Gastrocnemius medialis (tissue), 4 donors: ENCODE measurements around the gene XKR8. TPM values are rescaled to one million over a fixed set of nuclear protein-coding genes. Genes with fewer than 3 reads are reported as not detected.
A peak's percentile ranks its signal among the peaks of the same experiment; 100 is the strongest.

ENCODE experiments used
- ATAC-seq, 2 donors: fragments of 150-250 bp; one replicate each; pipeline ENCODE4 v1.9.1; 2016
- DNase-seq, 2 donors: peaks; one replicate each; pipeline ENCODE4 v3.0.0-alpha.2; 2019
- H3K27ac ChIP-seq, 4 donors: fragments of 200-600 bp; sonication (generic); 1 replicate in 1 of 4; 2 replicates in 3 of 4; pipeline ENCODE4 v1.5.1; 2016 to 2018; ENCODE audit warnings: mild to moderate bottlenecking in 2 of 4, moderate library complexity in 1 of 4
- H3K27me3 ChIP-seq, 3 donors: fragments of 200-600 bp; sonication (generic) in 2 of 3; 1 replicate in 1 of 3; 2 replicates in 2 of 3; pipeline versions ENCODE4 v1.5.1 to v1.6.0; 2016 to 2019; ENCODE audit warnings: mild to moderate bottlenecking in 1 of 3, moderate library complexity in 1 of 3
- H3K36me3 ChIP-seq, 2 donors: fragments of 200-600 bp; sonication (generic) in 1 of 2; one replicate each; pipeline ENCODE4 v1.5.1; 2017 to 2018
- H3K4me1 ChIP-seq, 2 donors: fragments of 200-600 bp; sonication (generic) in 1 of 2; one replicate each; pipeline ENCODE4 v1.5.1; 2016 to 2017; ENCODE audit warnings: mild to moderate bottlenecking in 2 of 2
- H3K4me3 ChIP-seq, 4 donors: fragments of 200-600 bp; sonication (generic) in 3 of 4; 1 replicate in 1 of 4; 2 replicates in 3 of 4; pipeline ENCODE4 v1.5.1; 2016 to 2019; ENCODE audit warnings: mild to moderate bottlenecking in 2 of 4
- H3K9me3 ChIP-seq, 3 donors: fragments of 200-600 bp; sonication (generic) in 2 of 3; 1 replicate in 1 of 3; 2 replicates in 2 of 3; pipeline ENCODE4 v1.5.1; 2016 to 2019
- CTCF ChIP-seq, 5 experiments: fragments of 450-650 bp in 3 of 5; fragments of 200-600 bp in 2 of 5; sonication (generic) in 2 of 5; IDR thresholded peaks in 4 of 5; conservative IDR thresholded peaks in 1 of 5; 1 replicate in 4 of 5; 2 replicates in 1 of 5; pipeline ENCODE4 v1.5.1; 2016 to 2019; ENCODE audit warnings: antibody characterized with exemption in 5 of 5, mild to moderate bottlenecking in 3 of 5, moderate library complexity in 3 of 5
- POLR2A ChIP-seq, 2 donors: fragments of 450-650 bp; IDR thresholded peaks; one replicate each; pipeline ENCODE4 v1.6.1; 2017; ENCODE audit warnings: antibody characterized with exemption in 2 of 2, mild to moderate bottlenecking in 2 of 2, moderate library complexity in 2 of 2
- in situ Hi-C, 4 donors: fragments of 200-750 bp; cut with MboI; loops; one replicate each; pipeline versions ENCODE4 v1.15.0 to v1.8.0; 2017; ENCODE audit warnings: low sequenced_read_pairs in 4 of 4
- intact Hi-C: fragments of 100-400 bp; cut with DNase I; formaldehyde crosslinking; loops from one replicate; pipeline ENCODE4 v1.15.1; 2023; ENCODE audit warnings: low total_unique reads
- total RNA-seq, 4 donors: library from RNA; depleted of rRNA; stranded (reverse); fragments of >200 nt; gene quantifications; one replicate each; pipeline versions ENCODE4 v1.1.0 to v1.2.3, GENCODE V29; 2016

Gene XKR8
- total RNA-seq, 4 donors from 2014 or later: 3.8 to 7.4 (median 5.4) TPM

- ATAC-seq: no peak
- in situ Hi-C loops: no loop called here
- TF ChIP-seq CTCF (IDR thresholded peaks at IDR 0.05 in 4 of 5, conservative IDR thresholded peaks at IDR 0.05 in 1 of 5): no peak
- TF ChIP-seq POLR2A (IDR thresholded peaks at IDR 0.05): no peak
Measured at GRCh38 chr1:27936370-27936769, 23.4 kb upstream of the XKR8 start.

GRCh38 chr1:27937524-27937836 lies 22.3 kb upstream of the XKR8 start:
- in situ Hi-C loops: no loop called here

More at GRCh38 chr1:27936370-27936769, 23.4 kb upstream of the XKR8 start:
- Histone ChIP-seq H3K4me3 (no peak overlapping the region), H3K4me1 (no peaks in the 10 kb centered on the region), H3K27me3 (peaks cover 0 to 12% (median 10%) of the 10 kb centered on the region in 3 donors), H3K36me3 (no peaks in the 10 kb centered on the region), H3K27ac (no peak overlapping the region), H3K9me3 (no peaks in the 10 kb centered on the region)
- intact Hi-C loops: no loop called here
- no peak for DNase-seq

GRCh38 chr1:27938488-27938887 lies 21.3 kb upstream of the XKR8 start:
- TF ChIP-seq CTCF (IDR thresholded peaks at IDR 0.05 in 4 of 5, conservative IDR thresholded peaks at IDR 0.05 in 1 of 5) (no peak), POLR2A (IDR thresholded peaks at IDR 0.05) (no peak)
- in situ Hi-C loops: no loop called here
- H3K4me3 ChIP-seq: no peak overlapping the region
- intact Hi-C loops: no loop called here
- H3K9me3 ChIP-seq: no peaks in the 10 kb centered on the region
- H3K27me3 ChIP-seq: peaks cover 0 to 12% (median 10%) of the 10 kb centered on the region in 3 donors
- H3K4me1 ChIP-seq: no peaks in the 10 kb centered on the region
- DNase-seq (no peak), ATAC-seq (no peak)
- H3K27ac ChIP-seq: no peak overlapping the region
- no peaks in the 10 kb centered on the region for H3K36me3 ChIP-seq

More at GRCh38 chr1:27937524-27937836, 22.3 kb upstream of the XKR8 start:
- no peak overlapping the region for H3K27ac ChIP-seq
- ATAC-seq: no peak
- TF ChIP-seq CTCF (IDR thresholded peaks at IDR 0.05 in 4 of 5, conservative IDR thresholded peaks at IDR 0.05 in 1 of 5) (no peak), POLR2A (IDR thresholded peaks at IDR 0.05) (no peak)
- H3K4me3 ChIP-seq: no peak overlapping the region
- H3K36me3 ChIP-seq: no peaks in the 10 kb centered on the region
- H3K27me3 ChIP-seq: peaks cover 0 to 12% (median 10%) of the 10 kb centered on the region in 3 donors
- no peaks in the 10 kb centered on the region for H3K4me1 ChIP-seq
- no peak for DNase-seq
- H3K9me3 ChIP-seq: no peaks in the 10 kb centered on the region
- intact Hi-C loops: no loop called here

- in situ Hi-C loops (no loop called here), intact Hi-C loops (no loop called here)
- Histone ChIP-seq H3K4me3 (no peak overlapping the region), H3K9me3 (no peaks in the 10 kb centered on the region), H3K27ac (no peak overlapping the region), H3K27me3 (peaks cover 0 to 4% (median 4%) of the 10 kb centered on the region in 3 donors), H3K4me1 (no peaks in the 10 kb centered on the region), H3K36me3 (no peaks in the 10 kb centered on the region)
- DNase-seq (no peak), ATAC-seq (no peak)
- TF ChIP-seq CTCF (IDR thresholded peaks at IDR 0.05 in 4 of 5, conservative IDR thresholded peaks at IDR 0.05 in 1 of 5) (peak in 1 of 5 experiments; percentile 24), POLR2A (IDR thresholded peaks at IDR 0.05) (no peak)
Measured at GRCh38 chr1:27940297-27940696, 19.5 kb upstream of the XKR8 start.

- Histone ChIP-seq H3K27ac (no peak overlapping the region), H3K36me3 (no peaks in the 10 kb centered on the region), H3K4me1 (no peaks in the 10 kb centered on the region), H3K27me3 (peaks cover 0 to under 1% (median 0%) of the 10 kb centered on the region in 3 donors), H3K9me3 (no peaks in the 10 kb centered on the region), H3K4me3 (no peak overlapping the region)
- in situ Hi-C loops: no loop called here
- no peak for TF ChIP-seq CTCF (IDR thresholded peaks at IDR 0.05 in 4 of 5, conservative IDR thresholded peaks at IDR 0.05 in 1 of 5)
- no peak for TF ChIP-seq POLR2A (IDR thresholded peaks at IDR 0.05)
- DNase-seq (no peak), ATAC-seq (no peak)
- intact Hi-C loops: no loop called here
Measured at GRCh38 chr1:27940870-27941560, 18.8 kb upstream of the XKR8 start.
